GM21515 (cell line): Measurements from ENCODE around the gene CCNJL.
"Not testable (repeated sequence)": the region's sequence is repeated elsewhere in the genome, so short reads cannot be mapped to it uniquely, and the experiment has no call there.

Experiments used
- ATAC-seq: cut with Tn5 transposase; IDR thresholded peaks from one replicate; pipeline ENCODE4 v1.9.1; 2021; ENCODE audit not compliant: unreplicated experiment

The CCNJL gene

GRCh38 chr5:160263326-160263855 lies 49.0 kb downstream of the CCNJL start:
- no peak for ATAC-seq

GRCh38 chr5:160262151-160263074 lies 50.0 kb downstream of the CCNJL start:
- no peak for ATAC-seq

- ATAC-seq: no peak
Measured at GRCh38 chr5:160260881-160261815, 51.2 kb downstream of the CCNJL start.

GRCh38 chr5:160260006-160260775 lies 52.2 kb downstream of the CCNJL start:
- no peak for ATAC-seq

- no peak for ATAC-seq
Measured at GRCh38 chr5:160259341-160259740, 53.0 kb downstream of the CCNJL start.

GRCh38 chr5:160254706-160255105 lies 57.7 kb downstream of the CCNJL start:
- no peak for ATAC-seq

GRCh38 chr5:160253441-160253840 lies 58.9 kb downstream of the CCNJL start:
- ATAC-seq: no peak

GRCh38 chr5:160252916-160253315 lies 59.4 kb downstream of the CCNJL start:
- ATAC-seq: no peak

GRCh38 chr5:160251406-160252155 lies 60.8 kb downstream of the CCNJL start:
- no peak for ATAC-seq

- no peak for ATAC-seq
Measured at GRCh38 chr5:160250826-160251225, 61.5 kb downstream of the CCNJL start.

GRCh38 chr5:160250226-160250625 lies 62.1 kb downstream of the CCNJL start:
- no peak for ATAC-seq

- ATAC-seq: not testable (repeated sequence)
Measured at GRCh38 chr5:160249570-160249969, 62.8 kb downstream of the CCNJL start.

- no peak for ATAC-seq
Measured at GRCh38 chr5:160245506-160246086, 66.8 kb downstream of the CCNJL start.

GRCh38 chr5:160242145-160242544 lies 70.2 kb downstream of the CCNJL start:
- ATAC-seq: no peak

- no peak for ATAC-seq
Measured at GRCh38 chr5:160240350-160240749, 72.0 kb downstream of the CCNJL start.

- ATAC-seq: no peak
Measured at GRCh38 chr5:160237571-160238093, 74.7 kb downstream of the CCNJL start.

- ATAC-seq: no peak
Measured at GRCh38 chr5:160235731-160236130, 76.6 kb downstream of the CCNJL start.

- ATAC-seq: no peak
Measured at GRCh38 chr5:160233215-160233614, 79.1 kb downstream of the CCNJL start.

- no peak for ATAC-seq
Measured at GRCh38 chr5:160231783-160232342, 80.5 kb downstream of the CCNJL start.
